Ishikawa (cell line): Measurements from ENCODE around the gene KLHL24.

Experiments used
- CREB1 ChIP-seq: IDR thresholded peaks from 2 replicates; pipeline ENCODE4 v1.6.1; 2012; ENCODE audit warnings: low read depth
- EP300 ChIP-seq: IDR thresholded peaks from 2 replicates; pipeline ENCODE4 v1.6.1; 2012; ENCODE audit warnings: borderline replicate concordance
- FOXM1 ChIP-seq: IDR thresholded peaks from 2 replicates; pipeline ENCODE4 v1.6.1; 2012; ENCODE audit warnings: low read depth, borderline replicate concordance
- MAX ChIP-seq: IDR thresholded peaks from 2 replicates; pipeline ENCODE4 v1.6.1; 2012
- NFIC ChIP-seq: IDR thresholded peaks from 2 replicates; pipeline ENCODE4 v1.6.1; 2012
- RAD21 ChIP-seq: IDR thresholded peaks from 2 replicates; pipeline ENCODE4 v1.6.1; 2012; ENCODE audit warnings: low read depth
- YY1 ChIP-seq: IDR thresholded peaks from 2 replicates; pipeline ENCODE4 v1.6.1; 2012; ENCODE audit warnings: low read depth
- TF ChIP-seq, protein P1 (sequence below): IDR thresholded peaks from 2 replicates; pipeline ENCODE4 v1.6.1; 2012; ENCODE audit warnings: low read depth, mild to moderate bottlenecking

GRCh38 chr3:183733553-183733952 lies 98.1 kb downstream of the KLHL24 start:
- TF ChIP-seq EP300 (no peak), MAX (no peak), YY1 (no peak), RAD21 (no peak), CREB1 (no peak), NFIC (no peak), FOXM1 (no peak)
- TF ChIP-seq, protein P1, sequence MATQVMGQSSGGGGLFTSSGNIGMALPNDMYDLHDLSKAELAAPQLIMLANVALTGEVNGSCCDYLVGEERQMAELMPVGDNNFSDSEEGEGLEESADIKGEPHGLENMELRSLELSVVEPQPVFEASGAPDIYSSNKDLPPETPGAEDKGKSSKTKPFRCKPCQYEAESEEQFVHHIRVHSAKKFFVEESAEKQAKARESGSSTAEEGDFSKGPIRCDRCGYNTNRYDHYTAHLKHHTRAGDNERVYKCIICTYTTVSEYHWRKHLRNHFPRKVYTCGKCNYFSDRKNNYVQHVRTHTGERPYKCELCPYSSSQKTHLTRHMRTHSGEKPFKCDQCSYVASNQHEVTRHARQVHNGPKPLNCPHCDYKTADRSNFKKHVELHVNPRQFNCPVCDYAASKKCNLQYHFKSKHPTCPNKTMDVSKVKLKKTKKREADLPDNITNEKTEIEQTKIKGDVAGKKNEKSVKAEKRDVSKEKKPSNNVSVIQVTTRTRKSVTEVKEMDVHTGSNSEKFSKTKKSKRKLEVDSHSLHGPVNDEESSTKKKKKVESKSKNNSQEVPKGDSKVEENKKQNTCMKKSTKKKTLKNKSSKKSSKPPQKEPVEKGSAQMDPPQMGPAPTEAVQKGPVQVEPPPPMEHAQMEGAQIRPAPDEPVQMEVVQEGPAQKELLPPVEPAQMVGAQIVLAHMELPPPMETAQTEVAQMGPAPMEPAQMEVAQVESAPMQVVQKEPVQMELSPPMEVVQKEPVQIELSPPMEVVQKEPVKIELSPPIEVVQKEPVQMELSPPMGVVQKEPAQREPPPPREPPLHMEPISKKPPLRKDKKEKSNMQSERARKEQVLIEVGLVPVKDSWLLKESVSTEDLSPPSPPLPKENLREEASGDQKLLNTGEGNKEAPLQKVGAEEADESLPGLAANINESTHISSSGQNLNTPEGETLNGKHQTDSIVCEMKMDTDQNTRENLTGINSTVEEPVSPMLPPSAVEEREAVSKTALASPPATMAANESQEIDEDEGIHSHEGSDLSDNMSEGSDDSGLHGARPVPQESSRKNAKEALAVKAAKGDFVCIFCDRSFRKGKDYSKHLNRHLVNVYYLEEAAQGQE = no peak
